Measurements from ENCODE around the gene UFD1. TPM values are rescaled to one million over a fixed set of nuclear protein-coding genes. Genes with fewer than 3 reads are reported as not detected.

The UFD1 gene
- polyA plus RNA-seq, 1 of the 3 experiments (the other 2 are of a cell fraction) = 111 TPM

- Histone ChIP-seq H3K4me1 (ENCODE audit: control insufficient read depth in 1 of 2, insufficient read depth in 2 of 2, low read depth in 1 of 2, low read length in 1 of 2) (no peaks in the 10 kb centered on the region; a peak in 1 of 4 replicates), H3K4me3 (ENCODE audit: low read depth in 2 of 2, low read length in 1 of 2) (no peak overlapping the region), H3K27me3 (ENCODE audit: insufficient read depth) (no peaks in the 10 kb centered on the region), H3F3A (replicated peaks; ENCODE audit: insufficient read depth) (no peaks in the 10 kb centered on the region), H3K79me2 (ENCODE audit: insufficient read depth) (no peaks in the 10 kb centered on the region), H3K9ac (no peak overlapping the region), H3K36me3 (replicated peaks in 1 of 2; ENCODE audit: control insufficient read depth in 1 of 2, insufficient read depth in 2 of 2, low read length in 1 of 2) (peaks cover 7 to 10% of the 10 kb centered on the region in 2 experiments), H3K4me2 (no peak overlapping the region), H3K27ac (ENCODE audit: low read depth in 2 of 2, low read length in 1 of 2) (no peak overlapping the region), H3K9me3 (peaks cover 5% of the 10 kb centered on the region; the same call in 1 of the 2 replicates), H4K20me1 (ENCODE audit: insufficient read depth) (no peaks in the 10 kb centered on the region), H2AFZ (ENCODE audit: low read depth) (no peak overlapping the region), H3K9me2 (no peaks in the 10 kb centered on the region)
- ChIA-PET CTCF (interaction anchor here (5.0 kb wide), 1 partner anchor 113 kb away, joined by 16 read pairs; no protein-coding TSS in a partner anchor), POLR2A (no interaction called here)
- DNase-seq = no peak
- WGBS (ENCODE audit: low lambda C conversion rate) = 89% methylated on average over 4 of the region's 10 CpGs
- TF ChIP-seq MAX (IDR thresholded peaks at IDR 0.05; ENCODE audit: low read depth) (no peak), NRF1 (IDR thresholded peaks at IDR 0.05; ENCODE audit: low read depth, low read length) (no peak)
Observed at GRCh38 chr22:19517171-19517500, 38.1 kb upstream of the UFD1 start.

- no peak overlapping the region for H3K27ac ChIP-seq (ENCODE audit: low read depth in 2 of 2, low read length in 1 of 2)
- H3K27me3 ChIP-seq (ENCODE audit: insufficient read depth) = no peaks in the 10 kb centered on the region
- no peak for DNase-seq
- no peaks in the 10 kb centered on the region for H3K9me2 ChIP-seq
- 83% methylated on average over 6 of the region's 19 CpGs for WGBS (ENCODE audit: low lambda C conversion rate)
- H3K4me1 ChIP-seq (ENCODE audit: control insufficient read depth in 1 of 2, insufficient read depth in 2 of 2, low read depth in 1 of 2, low read length in 1 of 2) = no peaks in the 10 kb centered on the region
- peaks cover 5% of the 10 kb centered on the region; the same call in 1 of the 2 replicates for H3K9me3 ChIP-seq
- H3K4me2 ChIP-seq = no peak overlapping the region
- H2AFZ ChIP-seq (ENCODE audit: low read depth) = no peak overlapping the region
- ChIA-PET POLR2A (no interaction called here), CTCF (interaction anchor here (0.6 to 5.0 kb wide), 2 partner anchors 113 to 284 kb away, joined by 3 to 16 read pairs; no protein-coding TSS in a partner anchor)
- peaks cover 7 to 10% of the 10 kb centered on the region in 2 experiments for H3K36me3 ChIP-seq (replicated peaks in 1 of 2; ENCODE audit: control insufficient read depth in 1 of 2, insufficient read depth in 2 of 2, low read length in 1 of 2)
- H3K79me2 ChIP-seq (ENCODE audit: insufficient read depth) = no peaks in the 10 kb centered on the region
- H3K4me3 ChIP-seq (ENCODE audit: low read depth in 2 of 2, low read length in 1 of 2) = no peak overlapping the region
- no peak overlapping the region for H3K9ac ChIP-seq
- H3F3A ChIP-seq (replicated peaks; ENCODE audit: insufficient read depth) = no peaks in the 10 kb centered on the region
- H4K20me1 ChIP-seq (ENCODE audit: insufficient read depth) = no peaks in the 10 kb centered on the region
- TF ChIP-seq FOXJ3 (CRISPR knock-in tag; IDR thresholded peaks at IDR 0.05) = no peak
- TF ChIP-seq CHD2 (IDR thresholded peaks at IDR 0.05; ENCODE audit: low read length, partially characterized antibody) = no peak
- no peak for TF ChIP-seq FOSL2 (IDR thresholded peaks at IDR 0.05; ENCODE audit: borderline replicate concordance, low read depth)
- TF ChIP-seq ZBTB33 (IDR thresholded peaks at IDR 0.05; ENCODE audit: borderline replicate concordance, low read depth) = no peak
- TF ChIP-seq, protein P1, sequence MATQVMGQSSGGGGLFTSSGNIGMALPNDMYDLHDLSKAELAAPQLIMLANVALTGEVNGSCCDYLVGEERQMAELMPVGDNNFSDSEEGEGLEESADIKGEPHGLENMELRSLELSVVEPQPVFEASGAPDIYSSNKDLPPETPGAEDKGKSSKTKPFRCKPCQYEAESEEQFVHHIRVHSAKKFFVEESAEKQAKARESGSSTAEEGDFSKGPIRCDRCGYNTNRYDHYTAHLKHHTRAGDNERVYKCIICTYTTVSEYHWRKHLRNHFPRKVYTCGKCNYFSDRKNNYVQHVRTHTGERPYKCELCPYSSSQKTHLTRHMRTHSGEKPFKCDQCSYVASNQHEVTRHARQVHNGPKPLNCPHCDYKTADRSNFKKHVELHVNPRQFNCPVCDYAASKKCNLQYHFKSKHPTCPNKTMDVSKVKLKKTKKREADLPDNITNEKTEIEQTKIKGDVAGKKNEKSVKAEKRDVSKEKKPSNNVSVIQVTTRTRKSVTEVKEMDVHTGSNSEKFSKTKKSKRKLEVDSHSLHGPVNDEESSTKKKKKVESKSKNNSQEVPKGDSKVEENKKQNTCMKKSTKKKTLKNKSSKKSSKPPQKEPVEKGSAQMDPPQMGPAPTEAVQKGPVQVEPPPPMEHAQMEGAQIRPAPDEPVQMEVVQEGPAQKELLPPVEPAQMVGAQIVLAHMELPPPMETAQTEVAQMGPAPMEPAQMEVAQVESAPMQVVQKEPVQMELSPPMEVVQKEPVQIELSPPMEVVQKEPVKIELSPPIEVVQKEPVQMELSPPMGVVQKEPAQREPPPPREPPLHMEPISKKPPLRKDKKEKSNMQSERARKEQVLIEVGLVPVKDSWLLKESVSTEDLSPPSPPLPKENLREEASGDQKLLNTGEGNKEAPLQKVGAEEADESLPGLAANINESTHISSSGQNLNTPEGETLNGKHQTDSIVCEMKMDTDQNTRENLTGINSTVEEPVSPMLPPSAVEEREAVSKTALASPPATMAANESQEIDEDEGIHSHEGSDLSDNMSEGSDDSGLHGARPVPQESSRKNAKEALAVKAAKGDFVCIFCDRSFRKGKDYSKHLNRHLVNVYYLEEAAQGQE (IDR thresholded peaks at IDR 0.05; ENCODE audit: low read depth, low read length) = no peak
- no peak for TF ChIP-seq SIN3A (IDR thresholded peaks at IDR 0.05; ENCODE audit: borderline replicate concordance, low read depth, low read length)
- TF ChIP-seq RCOR1 (IDR thresholded peaks at IDR 0.05; ENCODE audit: low read length) = no peak
- TF ChIP-seq TCF12 (IDR thresholded peaks at IDR 0.05) = no peak
- no peak for TF ChIP-seq NFIC (IDR thresholded peaks at IDR 0.05; ENCODE audit: borderline replicate concordance)
- TF ChIP-seq FOXM1 (IDR thresholded peaks at IDR 0.05; ENCODE audit: low read depth) = no peak
- no peak for TF ChIP-seq EZH2phosphoT487 (IDR thresholded peaks at IDR 0.05; ENCODE audit: borderline replicate concordance, low read depth)
- TF ChIP-seq PBX3 (IDR thresholded peaks at IDR 0.05) = no peak
- TF ChIP-seq MEF2A (IDR thresholded peaks at IDR 0.05; ENCODE audit: borderline replicate concordance, low read depth) = no peak
- TF ChIP-seq RAD21 (IDR thresholded peaks at IDR 0.05; ENCODE audit: low read length) = no peak
- no peak for TF ChIP-seq CTCF (IDR thresholded peaks at IDR 0.05)
Observed at GRCh38 chr22:19516378-19517170, 37.6 kb upstream of the UFD1 start.

All from SK-N-SH (cell line).